ENCODE results near the gene PPM1J.

DNA sequence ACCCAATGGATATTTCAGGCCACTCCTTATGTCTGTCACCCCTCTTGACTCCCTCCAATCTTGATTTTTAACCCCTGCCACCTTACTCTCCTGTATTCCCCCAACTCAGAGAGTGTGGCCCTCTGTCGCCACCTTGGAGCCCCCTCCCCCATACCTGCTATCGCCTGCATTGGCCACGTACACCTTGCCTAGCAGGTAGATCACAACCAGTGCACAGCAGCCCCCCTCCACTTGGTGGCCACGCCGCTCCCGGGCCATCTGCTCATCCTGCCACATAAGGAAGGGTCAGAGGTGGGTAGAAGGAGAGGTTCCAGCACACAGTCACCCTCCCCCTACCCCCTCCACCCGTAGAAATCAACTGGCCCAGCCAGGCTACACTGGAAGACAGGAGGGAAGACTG lies 2.9 kb downstream of the PPM1J start:
- TF ChIP-seq, protein P1, sequence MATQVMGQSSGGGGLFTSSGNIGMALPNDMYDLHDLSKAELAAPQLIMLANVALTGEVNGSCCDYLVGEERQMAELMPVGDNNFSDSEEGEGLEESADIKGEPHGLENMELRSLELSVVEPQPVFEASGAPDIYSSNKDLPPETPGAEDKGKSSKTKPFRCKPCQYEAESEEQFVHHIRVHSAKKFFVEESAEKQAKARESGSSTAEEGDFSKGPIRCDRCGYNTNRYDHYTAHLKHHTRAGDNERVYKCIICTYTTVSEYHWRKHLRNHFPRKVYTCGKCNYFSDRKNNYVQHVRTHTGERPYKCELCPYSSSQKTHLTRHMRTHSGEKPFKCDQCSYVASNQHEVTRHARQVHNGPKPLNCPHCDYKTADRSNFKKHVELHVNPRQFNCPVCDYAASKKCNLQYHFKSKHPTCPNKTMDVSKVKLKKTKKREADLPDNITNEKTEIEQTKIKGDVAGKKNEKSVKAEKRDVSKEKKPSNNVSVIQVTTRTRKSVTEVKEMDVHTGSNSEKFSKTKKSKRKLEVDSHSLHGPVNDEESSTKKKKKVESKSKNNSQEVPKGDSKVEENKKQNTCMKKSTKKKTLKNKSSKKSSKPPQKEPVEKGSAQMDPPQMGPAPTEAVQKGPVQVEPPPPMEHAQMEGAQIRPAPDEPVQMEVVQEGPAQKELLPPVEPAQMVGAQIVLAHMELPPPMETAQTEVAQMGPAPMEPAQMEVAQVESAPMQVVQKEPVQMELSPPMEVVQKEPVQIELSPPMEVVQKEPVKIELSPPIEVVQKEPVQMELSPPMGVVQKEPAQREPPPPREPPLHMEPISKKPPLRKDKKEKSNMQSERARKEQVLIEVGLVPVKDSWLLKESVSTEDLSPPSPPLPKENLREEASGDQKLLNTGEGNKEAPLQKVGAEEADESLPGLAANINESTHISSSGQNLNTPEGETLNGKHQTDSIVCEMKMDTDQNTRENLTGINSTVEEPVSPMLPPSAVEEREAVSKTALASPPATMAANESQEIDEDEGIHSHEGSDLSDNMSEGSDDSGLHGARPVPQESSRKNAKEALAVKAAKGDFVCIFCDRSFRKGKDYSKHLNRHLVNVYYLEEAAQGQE (IDR thresholded peaks at IDR 0.05; ENCODE audit: insufficient read depth in 1 of 2, low read depth in 2 of 2, low read length in 1 of 2), result no peak
- TF ChIP-seq, protein P2, sequence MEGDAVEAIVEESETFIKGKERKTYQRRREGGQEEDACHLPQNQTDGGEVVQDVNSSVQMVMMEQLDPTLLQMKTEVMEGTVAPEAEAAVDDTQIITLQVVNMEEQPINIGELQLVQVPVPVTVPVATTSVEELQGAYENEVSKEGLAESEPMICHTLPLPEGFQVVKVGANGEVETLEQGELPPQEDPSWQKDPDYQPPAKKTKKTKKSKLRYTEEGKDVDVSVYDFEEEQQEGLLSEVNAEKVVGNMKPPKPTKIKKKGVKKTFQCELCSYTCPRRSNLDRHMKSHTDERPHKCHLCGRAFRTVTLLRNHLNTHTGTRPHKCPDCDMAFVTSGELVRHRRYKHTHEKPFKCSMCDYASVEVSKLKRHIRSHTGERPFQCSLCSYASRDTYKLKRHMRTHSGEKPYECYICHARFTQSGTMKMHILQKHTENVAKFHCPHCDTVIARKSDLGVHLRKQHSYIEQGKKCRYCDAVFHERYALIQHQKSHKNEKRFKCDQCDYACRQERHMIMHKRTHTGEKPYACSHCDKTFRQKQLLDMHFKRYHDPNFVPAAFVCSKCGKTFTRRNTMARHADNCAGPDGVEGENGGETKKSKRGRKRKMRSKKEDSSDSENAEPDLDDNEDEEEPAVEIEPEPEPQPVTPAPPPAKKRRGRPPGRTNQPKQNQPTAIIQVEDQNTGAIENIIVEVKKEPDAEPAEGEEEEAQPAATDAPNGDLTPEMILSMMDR (IDR thresholded peaks at IDR 0.05), result no peak
- TF ChIP-seq POLR2AphosphoS5 (IDR thresholded peaks at IDR 0.05; ENCODE audit: low read depth, low read length) (no peak), SIN3A (IDR thresholded peaks at IDR 0.05; ENCODE audit: borderline replicate concordance, insufficient read depth, low read depth, low read length) (no peak), TCF7L2 (IDR thresholded peaks at IDR 0.05; ENCODE audit: low read depth, low read length) (no peak)

Data from Panc1 (cell line).